Measurements from ENCODE around the gene IMP4.
A peak's percentile ranks its signal among the peaks of the same experiment; 100 is the strongest.

Gene IMP4

DNA sequence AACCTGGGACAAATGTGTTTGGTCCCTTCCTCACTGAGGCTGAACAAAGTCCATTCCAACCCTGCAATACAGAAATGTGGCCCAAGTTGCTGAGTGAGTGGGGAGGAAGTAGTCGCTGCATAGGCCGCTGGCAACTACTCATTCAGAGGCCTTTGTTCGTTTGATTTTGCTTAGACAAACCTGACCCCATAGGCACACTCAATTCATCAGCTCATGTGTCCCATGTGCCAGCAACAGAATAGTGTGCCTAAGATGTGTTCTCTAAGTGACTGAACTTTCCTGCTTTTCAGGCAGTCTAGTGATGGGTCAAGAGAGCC is 36.2 kb downstream of the IMP4 start:
- DNase-seq, result no peak

DNA sequence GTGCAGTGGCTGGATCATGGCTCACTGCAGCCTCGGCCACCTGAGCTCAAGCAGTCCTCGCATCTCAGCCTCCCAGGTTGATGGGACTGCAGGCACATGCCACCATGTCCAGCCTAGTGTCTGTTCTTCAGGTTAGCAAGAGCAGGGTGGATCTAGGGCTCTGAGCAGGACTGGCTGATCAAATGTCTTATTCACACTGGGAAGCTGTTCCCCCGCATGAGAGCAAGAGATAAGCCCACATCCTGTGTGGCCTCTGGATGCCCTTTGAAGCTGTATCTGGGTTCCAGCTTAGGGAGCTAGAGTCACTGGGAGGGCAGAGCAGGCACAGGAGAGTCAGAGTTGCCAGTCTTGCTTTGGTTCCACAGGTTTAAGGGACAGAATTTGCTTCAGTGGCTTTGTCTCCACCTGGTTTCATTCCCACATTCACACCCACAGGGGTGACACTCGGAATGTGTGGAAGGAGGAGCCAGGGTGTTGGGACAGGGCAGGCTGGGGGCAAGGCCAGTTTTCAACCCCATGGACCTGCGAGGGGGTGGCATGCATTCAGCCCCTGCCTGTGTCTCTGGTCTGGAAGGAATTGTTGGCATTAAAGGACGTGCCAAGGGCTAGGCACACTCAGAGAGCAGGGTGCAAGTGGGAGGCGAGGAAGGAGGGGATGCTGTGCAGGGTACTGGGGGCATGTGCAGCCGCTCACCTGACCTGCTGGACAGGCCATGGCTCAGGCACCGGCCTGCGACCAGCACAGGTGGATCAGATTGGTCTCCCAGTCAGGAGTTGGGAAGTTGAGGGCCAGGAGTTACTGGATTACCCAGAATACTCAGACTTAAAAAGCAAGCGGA is 37.6 kb downstream of the IMP4 start:
- no peak for DNase-seq

DNA sequence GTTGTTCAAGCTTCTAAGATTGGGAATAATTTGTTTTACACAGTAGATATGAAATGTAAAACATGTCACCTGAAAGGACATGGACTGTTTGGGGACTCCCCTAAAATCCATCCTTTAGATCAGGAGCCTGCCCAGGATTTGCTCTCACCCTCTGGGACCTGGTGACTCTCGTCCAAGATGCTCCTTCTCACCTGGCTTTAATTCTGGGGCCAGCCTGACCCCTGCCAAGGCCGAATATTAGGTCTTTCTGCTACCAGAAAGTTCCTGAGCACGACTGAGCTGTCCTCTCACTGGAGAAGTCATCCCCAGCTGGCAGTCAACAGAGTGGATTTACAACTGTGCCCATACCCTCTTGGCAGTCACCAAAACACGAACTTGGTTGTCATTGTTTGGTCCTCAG is 38.4 kb downstream of the IMP4 start:
- no peak for DNase-seq

GRCh38 chr2:130381619-130382018 is 38.9 kb downstream of the IMP4 start:
- no peak for DNase-seq

DNA sequence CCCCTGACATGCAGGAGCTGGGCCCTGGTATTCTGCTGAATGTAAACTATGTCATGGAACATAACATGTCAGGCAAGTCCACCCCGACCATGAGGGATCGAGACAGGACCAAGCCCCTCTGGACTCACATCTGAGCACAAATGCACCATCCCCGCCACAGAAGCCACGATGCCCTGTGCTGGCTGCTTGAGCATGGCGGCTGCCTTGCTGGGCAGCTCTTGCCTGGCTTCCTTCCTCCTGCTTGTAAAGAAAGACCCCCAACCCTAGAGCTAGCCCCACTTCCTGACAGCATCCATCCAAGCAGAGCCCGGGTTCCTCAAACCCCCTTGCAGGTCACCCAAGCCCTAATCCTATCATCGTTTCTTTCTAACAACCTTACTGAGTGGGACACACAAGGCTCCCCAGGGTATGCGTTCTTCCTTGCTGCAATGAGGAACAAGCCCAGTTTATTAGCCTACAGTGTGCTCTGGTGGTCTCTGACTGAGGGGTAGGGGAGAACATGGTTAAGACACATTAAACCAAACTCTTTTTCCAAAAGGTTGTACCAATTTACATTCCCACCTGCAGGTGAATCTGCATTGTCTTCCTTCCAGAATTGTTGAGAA is 39.7 kb downstream of the IMP4 start:
- no peak for DNase-seq

DNA sequence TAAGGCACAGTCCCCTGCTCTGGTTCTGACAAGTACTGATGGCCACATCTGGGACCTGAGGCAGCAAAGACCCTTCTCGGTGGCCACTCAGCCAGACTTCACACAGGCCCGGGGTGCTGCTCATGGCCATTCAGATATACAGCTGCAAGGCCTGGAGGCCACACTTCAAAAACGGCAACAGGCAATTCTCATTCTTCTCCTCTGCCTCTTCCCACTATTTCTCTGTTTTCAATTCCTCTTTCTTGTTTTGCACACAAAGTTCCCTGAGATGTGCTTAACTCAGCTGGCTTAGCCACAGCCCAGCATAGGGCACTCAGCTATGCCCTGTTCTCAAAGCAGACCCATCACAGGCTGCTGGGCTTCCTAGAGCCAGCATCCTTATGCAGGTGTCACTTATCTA is 43.0 kb downstream of the IMP4 start:
- no peak for DNase-seq

DNA sequence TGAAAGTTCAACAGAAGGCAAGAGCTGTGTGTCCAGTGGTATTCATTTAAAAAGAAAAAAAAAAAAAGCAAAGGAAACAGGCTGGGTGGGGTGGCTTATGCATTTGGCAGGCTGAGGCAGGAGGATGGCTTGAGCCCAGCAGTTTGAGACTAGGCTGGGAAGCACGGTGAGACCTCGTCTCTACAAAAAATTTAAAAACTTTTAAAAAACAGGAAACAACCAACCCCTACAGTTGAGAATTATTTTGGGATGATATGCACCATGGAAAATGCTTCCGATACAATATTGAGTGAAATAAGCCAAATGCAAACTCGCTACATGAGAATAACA is 44.3 kb downstream of the IMP4 start:
- no peak for DNase-seq

DNA sequence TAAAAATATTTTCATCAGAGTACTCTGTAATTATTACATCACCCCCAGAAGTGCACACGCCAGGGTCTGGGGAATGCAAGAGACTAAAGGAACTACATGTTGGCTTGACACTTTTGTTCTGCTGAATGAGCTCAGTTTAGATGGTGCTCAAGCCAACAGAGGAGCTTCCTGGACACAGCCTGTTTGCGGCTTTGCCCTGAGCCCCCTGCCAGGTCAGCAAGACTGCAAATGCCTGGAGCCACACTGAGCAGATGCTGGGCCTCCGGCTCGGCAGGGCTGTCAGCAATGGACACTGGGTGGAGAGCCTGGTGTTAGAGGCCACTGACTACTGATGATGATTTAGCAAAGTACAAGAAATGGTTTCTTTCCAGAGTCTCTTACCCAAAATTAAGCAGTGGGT is 45.1 kb downstream of the IMP4 start:
- DNase-seq, result no peak

DNA sequence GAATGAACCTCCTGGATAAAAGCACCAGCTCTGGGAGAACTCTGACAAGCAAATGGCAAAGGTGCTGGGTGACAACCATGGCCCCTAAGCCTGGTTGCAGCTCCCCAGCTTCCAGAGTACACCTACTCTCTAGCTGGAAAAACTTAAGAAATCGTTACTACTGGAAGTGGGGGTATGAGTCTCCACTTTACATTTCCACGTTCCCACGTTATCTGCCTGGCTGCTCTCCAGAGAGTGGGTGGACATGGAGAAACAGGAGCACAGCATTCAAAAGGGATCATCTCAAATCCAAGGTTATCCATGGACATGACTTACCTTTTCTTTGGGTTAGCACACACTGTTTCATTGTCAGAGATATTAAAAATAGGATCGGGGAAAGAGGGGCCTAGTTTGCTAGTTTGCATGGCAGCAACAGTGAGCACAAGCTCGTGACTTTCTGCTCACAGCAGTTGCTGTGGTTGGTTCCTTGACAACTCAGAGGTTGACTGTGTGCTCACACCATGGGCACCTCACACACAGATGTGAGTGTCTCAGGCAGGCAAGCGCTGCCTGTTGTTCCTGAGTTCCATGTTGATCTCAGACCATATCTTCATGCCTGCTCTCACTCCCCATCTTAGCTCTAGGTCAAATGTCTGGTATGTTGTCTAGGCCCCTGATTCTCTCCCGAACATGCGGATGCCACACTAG is 45.7 kb downstream of the IMP4 start:
- no peak for DNase-seq

DNA sequence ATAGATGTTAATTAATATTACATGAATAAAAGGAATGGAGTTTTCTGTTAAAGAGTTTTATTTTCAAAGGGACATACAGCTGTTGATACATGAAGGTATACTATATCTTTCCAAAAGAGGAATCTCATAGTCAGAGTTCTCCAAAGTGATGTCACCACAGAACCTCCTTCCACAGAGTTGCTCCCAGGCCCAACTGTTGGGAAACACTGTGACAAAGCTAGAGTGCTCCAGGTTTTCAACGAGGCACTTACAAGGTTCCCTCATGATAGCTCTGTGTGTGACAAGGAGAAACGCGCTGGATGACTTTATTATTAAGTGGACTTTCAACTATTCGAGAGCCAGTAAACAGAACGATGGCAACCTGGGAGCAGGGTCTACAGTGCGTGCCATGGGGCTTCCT is 46.7 kb downstream of the IMP4 start:
- DNase-seq, result no peak

DNA sequence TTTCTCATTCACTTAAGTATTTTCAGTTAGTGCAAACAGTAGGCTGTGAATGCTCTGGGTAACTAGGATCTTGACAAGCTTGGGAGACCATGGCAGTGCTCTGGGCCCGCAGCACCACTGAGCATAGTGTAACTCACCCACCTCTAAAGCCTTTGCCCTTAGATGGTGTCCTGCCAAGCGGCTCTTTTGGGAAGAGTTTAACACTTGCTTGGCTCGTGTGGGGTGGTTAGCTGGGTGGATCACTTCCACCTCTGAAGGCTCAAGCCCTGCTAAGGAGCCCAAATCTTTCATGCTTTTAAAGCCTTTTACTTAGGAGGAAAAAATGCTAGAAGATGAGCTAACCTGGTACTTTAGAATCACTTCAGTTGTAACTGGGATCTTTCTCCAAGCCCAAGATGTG is 47.1 kb downstream of the IMP4 start:
- DNase-seq, result no peak

DNA sequence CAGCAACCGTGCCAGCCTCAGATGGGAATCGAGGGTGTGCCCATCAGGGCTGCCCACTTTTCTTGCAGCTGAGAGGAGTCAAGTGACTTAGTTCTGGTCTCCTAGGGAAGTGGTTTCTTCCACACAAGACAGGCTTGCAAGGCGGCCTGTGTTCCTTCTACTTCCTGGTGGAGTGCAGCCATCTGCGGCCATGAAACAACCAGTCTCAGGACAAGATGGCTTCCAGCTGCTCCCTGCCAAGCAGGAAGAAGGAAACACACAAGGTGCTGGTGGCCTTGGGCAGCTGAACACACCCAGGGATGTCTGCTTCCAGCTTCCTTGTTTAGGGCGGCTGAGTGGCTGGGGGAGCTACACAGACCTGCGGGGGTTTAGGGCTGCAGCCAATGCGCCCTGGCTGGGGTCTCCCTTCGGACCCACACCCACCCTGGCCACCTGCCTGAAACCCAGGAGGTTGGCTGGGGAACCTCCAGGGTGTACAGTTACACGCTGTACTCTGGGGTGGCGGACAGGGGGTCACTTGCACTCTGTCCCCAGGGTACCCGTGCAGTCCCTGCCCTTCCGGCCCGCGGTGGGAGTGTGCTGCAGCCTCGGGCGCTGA is 47.9 kb downstream of the IMP4 start:
- no peak for DNase-seq

- DNase-seq, result peak; percentile 43
Measured at GRCh38 chr2:130391058-130391871, 48.6 kb downstream of the IMP4 start.

GRCh38 chr2:130391872-130392670 is 49.4 kb downstream of the IMP4 start:
- peak; percentile 55 for DNase-seq

DNA sequence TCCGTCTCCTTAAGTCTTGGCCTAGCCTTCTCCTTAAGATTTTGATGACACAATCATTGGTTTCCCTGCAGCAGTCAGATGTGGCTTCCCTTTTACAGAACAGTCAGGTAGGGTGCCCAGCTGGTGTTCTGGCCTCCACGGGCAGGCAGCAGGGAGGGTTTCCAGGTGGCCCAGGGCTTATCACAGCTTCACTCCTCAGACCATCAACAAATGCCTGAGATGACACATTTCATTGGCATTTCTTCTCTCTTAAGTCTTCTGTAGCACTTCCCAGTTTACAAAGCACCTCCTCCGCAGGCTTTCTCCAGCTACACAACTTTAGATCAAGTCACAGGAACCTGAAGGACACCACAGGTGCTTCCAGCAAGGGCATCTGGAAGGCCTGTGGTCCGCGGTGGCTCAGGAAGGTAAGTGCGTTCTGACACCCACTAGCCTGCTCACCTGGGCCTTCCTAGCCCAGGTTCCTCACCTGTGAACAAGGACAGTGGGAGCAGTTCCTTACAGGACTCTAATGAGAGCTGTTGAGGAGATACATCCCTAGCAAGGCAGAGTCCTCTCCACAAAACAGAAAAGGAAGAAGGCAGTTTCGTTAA is 50.7 kb downstream of the IMP4 start:
- DNase-seq, result peak; percentile 66
